HEK293 (cell line): ENCODE measurements around the gene TANK.

ENCODE experiments used
- CTCF ChIA-PET: fragments of 350-600 bp; formaldehyde crosslinking; extraction: SDS; loops from one replicate; lab custom pipeline; 2021; ENCODE audit warnings: antibody characterized with exemption; lab: Yijun Ruan, JAX
- POLR2A ChIA-PET: fragments of 300-600 bp; formaldehyde crosslinking; extraction: SDS; loops from one replicate; lab custom pipeline; 2020; ENCODE audit warnings: antibody characterized with exemption, inconsistent platforms; lab: Yijun Ruan, JAX
- H3K27ac ChIP-seq: fragments of 200-500 bp; sonication (Bioruptor generic); 2 replicates; pipeline ENCODE4 v1.5.1; 2014; ENCODE audit warnings: low read depth, low read length, control low read depth, inconsistent platforms; ENCODE audit errors: extremely low read depth
- H3K36me3 ChIP-seq, 2 experiments: fragments of 200-500 bp in 1 of 2; sonication (Bioruptor generic) in 1 of 2; 1 replicate in 1 of 2; 2 replicates in 1 of 2; pipeline ENCODE4 v1.5.1; 2014 to 2017; ENCODE audit warnings: inconsistent platforms in 2 of 2, low read length in 2 of 2; ENCODE audit not compliant: control insufficient read depth in 2 of 2, insufficient read depth in 1 of 2
- H3K4me1 ChIP-seq: fragments of 200-500 bp; sonication (Bioruptor generic); 2 replicates; pipeline ENCODE4 v1.5.1; 2014; ENCODE audit warnings: mild to moderate bottlenecking, low read length, inconsistent platforms; ENCODE audit not compliant: control insufficient read depth, insufficient read depth
- H3K4me3 ChIP-seq: 2 replicates; pipeline ENCODE4 v1.5.1; 2011; ENCODE audit warnings: low read depth, mild to moderate bottlenecking, control low read depth, low read length, moderate library complexity
- H3K9me3 ChIP-seq: fragments of 200-500 bp; sonication (Bioruptor generic); 2 replicates; pipeline ENCODE4 v1.5.1; 2014; ENCODE audit warnings: low read depth, low read length, inconsistent platforms; ENCODE audit not compliant: control insufficient read depth, insufficient read depth
- FEZF1 ChIP-seq: fragments of 450-650 bp; formaldehyde crosslinking; IDR thresholded peaks from 2 replicates; pipeline ENCODE4 v1.5.1; 2016; ENCODE audit warnings: missing biosample characterization, missing genetic modification characterization
- GLIS1 ChIP-seq: fragments of 450-650 bp; formaldehyde crosslinking; IDR thresholded peaks from 2 replicates; pipeline ENCODE4 v1.5.1; 2016; ENCODE audit warnings: missing biosample characterization, missing genetic modification characterization
- MEIS1 ChIP-seq: sonication (generic); formaldehyde crosslinking; IDR thresholded peaks from 2 replicates; pipeline ENCODE4 v1.8.1; 2022; ENCODE audit warnings: missing genetic modification reagents, mild to moderate bottlenecking, borderline replicate concordance
- TRIM28 ChIP-seq: IDR thresholded peaks from 2 replicates; pipeline ENCODE4 v1.6.1; 2011; ENCODE audit warnings: low read length, control low read depth, borderline replicate concordance
- ZBTB48 ChIP-seq: fragments of 450-650 bp; formaldehyde crosslinking; IDR thresholded peaks from 2 replicates; pipeline ENCODE4 v1.5.1; 2016; ENCODE audit warnings: missing biosample characterization, missing genetic modification characterization
- ZBTB8A ChIP-seq: fragments of 450-650 bp; formaldehyde crosslinking; IDR thresholded peaks from 2 replicates; pipeline ENCODE4 v1.5.1; 2016; ENCODE audit warnings: missing biosample characterization, missing genetic modification characterization
- ZNF140 ChIP-seq: fragments of 450-650 bp; formaldehyde crosslinking; IDR thresholded peaks from 2 replicates; pipeline ENCODE4 v1.5.1; 2016; ENCODE audit warnings: missing biosample characterization, missing genetic modification characterization
- ZNF184 ChIP-seq: fragments of 450-650 bp; IDR thresholded peaks from 2 replicates; pipeline ENCODE4 v1.5.1; 2018; ENCODE audit warnings: missing biosample characterization, mild to moderate bottlenecking, missing genetic modification characterization
- ZNF2 ChIP-seq: fragments of 450-650 bp; formaldehyde crosslinking; IDR thresholded peaks from 2 replicates; pipeline ENCODE4 v1.5.1; 2016; ENCODE audit warnings: missing biosample characterization, missing genetic modification characterization
- ZNF416 ChIP-seq: fragments of 450-650 bp; formaldehyde crosslinking; IDR thresholded peaks from 2 replicates; pipeline ENCODE4 v1.5.1; 2016; ENCODE audit warnings: missing biosample characterization, missing genetic modification characterization
- ZNF433 ChIP-seq: fragments of 450-650 bp; formaldehyde crosslinking; IDR thresholded peaks from 2 replicates; pipeline ENCODE4 v1.5.1; 2016; ENCODE audit warnings: missing biosample characterization, missing genetic modification characterization, low read depth
- ZNF514 ChIP-seq: fragments of 450-650 bp; formaldehyde crosslinking; IDR thresholded peaks from 2 replicates; pipeline ENCODE4 v1.5.1; 2016; ENCODE audit warnings: missing biosample characterization, missing genetic modification characterization
- ZNF544 ChIP-seq: fragments of 450-650 bp; formaldehyde crosslinking; IDR thresholded peaks from 2 replicates; pipeline ENCODE4 v1.5.0; 2017; ENCODE audit warnings: missing biosample characterization, missing genetic modification characterization
- ZNF768 ChIP-seq: fragments of 450-650 bp; formaldehyde crosslinking; IDR thresholded peaks from 2 replicates; pipeline ENCODE4 v1.5.1; 2018; ENCODE audit warnings: missing biosample characterization, mild to moderate bottlenecking, missing genetic modification characterization
- ZNF776 ChIP-seq: fragments of 450-650 bp; formaldehyde crosslinking; IDR thresholded peaks from 2 replicates; pipeline ENCODE4 v1.5.0; 2017; ENCODE audit warnings: missing biosample characterization, missing genetic modification characterization, borderline replicate concordance
- ZSCAN30 ChIP-seq: fragments of 450-650 bp; IDR thresholded peaks from 2 replicates; pipeline ENCODE4 v1.5.1; 2018; ENCODE audit warnings: missing biosample characterization, mild to moderate bottlenecking, missing genetic modification characterization, moderate library complexity
- TF ChIP-seq, protein P1 (sequence below): fragments of 450-650 bp; formaldehyde crosslinking; IDR thresholded peaks from 2 replicates; pipeline ENCODE4 v1.5.1; 2016; ENCODE audit warnings: missing biosample characterization, missing genetic modification characterization, borderline replicate concordance
- TF ChIP-seq, protein P2 (sequence below): fragments of 450-650 bp; formaldehyde crosslinking; IDR thresholded peaks from 2 replicates; pipeline ENCODE4 v1.5.1; 2016; ENCODE audit warnings: missing biosample characterization, missing genetic modification characterization, borderline replicate concordance
- TF ChIP-seq, protein P3 (sequence below): fragments of 450-650 bp; formaldehyde crosslinking; IDR thresholded peaks from 2 replicates; pipeline ENCODE4 v1.5.1; 2016; ENCODE audit warnings: missing biosample characterization, missing genetic modification characterization
- TF ChIP-seq, protein P4 (sequence below): fragments of 450-650 bp; formaldehyde crosslinking; IDR thresholded peaks from 2 replicates; pipeline ENCODE4 v1.5.1; 2016; ENCODE audit warnings: missing biosample characterization, missing genetic modification characterization
- TF ChIP-seq, protein P5 (sequence below): fragments of 450-650 bp; formaldehyde crosslinking; IDR thresholded peaks from 2 replicates; pipeline ENCODE4 v1.5.1; 2016; ENCODE audit warnings: missing biosample characterization, missing genetic modification characterization

Gene TANK

DNA sequence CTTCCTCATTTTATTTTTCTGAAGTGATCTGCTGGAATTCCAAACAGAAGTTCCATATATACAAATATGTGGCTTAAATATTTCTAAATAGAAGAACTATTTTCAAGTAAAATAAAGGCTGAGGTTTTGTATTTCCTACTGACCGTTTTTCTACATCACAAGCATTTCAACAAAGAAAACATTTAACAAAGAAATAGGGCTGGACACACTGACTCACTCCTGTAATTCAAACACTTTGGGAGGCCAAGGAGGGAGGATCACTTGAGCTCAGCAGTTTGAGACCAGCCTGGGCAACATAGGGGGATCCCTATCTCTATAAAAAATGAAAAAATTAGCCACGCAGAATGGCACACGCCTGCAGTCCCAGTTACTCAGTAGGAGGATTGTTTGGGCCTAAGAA, 44.6 kb downstream of the TANK start:
- Histone ChIP-seq H3K4me3 (no peak overlapping the region), H3K9me3 (no peaks in the 10 kb centered on the region), H3K36me3 (peaks cover 8 to 11% of the 10 kb centered on the region in 2 experiments), H3K4me1 (no peaks in the 10 kb centered on the region), H3K27ac (no peak overlapping the region)
- POLR2A ChIA-PET: no interaction called here
- TF ChIP-seq, protein P1, sequence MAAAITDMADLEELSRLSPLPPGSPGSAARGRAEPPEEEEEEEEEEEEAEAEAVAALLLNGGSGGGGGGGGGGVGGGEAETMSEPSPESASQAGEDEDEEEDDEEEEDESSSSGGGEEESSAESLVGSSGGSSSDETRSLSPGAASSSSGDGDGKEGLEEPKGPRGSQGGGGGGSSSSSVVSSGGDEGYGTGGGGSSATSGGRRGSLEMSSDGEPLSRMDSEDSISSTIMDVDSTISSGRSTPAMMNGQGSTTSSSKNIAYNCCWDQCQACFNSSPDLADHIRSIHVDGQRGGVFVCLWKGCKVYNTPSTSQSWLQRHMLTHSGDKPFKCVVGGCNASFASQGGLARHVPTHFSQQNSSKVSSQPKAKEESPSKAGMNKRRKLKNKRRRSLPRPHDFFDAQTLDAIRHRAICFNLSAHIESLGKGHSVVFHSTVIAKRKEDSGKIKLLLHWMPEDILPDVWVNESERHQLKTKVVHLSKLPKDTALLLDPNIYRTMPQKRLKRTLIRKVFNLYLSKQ: no peak
- TF ChIP-seq, protein P2, sequence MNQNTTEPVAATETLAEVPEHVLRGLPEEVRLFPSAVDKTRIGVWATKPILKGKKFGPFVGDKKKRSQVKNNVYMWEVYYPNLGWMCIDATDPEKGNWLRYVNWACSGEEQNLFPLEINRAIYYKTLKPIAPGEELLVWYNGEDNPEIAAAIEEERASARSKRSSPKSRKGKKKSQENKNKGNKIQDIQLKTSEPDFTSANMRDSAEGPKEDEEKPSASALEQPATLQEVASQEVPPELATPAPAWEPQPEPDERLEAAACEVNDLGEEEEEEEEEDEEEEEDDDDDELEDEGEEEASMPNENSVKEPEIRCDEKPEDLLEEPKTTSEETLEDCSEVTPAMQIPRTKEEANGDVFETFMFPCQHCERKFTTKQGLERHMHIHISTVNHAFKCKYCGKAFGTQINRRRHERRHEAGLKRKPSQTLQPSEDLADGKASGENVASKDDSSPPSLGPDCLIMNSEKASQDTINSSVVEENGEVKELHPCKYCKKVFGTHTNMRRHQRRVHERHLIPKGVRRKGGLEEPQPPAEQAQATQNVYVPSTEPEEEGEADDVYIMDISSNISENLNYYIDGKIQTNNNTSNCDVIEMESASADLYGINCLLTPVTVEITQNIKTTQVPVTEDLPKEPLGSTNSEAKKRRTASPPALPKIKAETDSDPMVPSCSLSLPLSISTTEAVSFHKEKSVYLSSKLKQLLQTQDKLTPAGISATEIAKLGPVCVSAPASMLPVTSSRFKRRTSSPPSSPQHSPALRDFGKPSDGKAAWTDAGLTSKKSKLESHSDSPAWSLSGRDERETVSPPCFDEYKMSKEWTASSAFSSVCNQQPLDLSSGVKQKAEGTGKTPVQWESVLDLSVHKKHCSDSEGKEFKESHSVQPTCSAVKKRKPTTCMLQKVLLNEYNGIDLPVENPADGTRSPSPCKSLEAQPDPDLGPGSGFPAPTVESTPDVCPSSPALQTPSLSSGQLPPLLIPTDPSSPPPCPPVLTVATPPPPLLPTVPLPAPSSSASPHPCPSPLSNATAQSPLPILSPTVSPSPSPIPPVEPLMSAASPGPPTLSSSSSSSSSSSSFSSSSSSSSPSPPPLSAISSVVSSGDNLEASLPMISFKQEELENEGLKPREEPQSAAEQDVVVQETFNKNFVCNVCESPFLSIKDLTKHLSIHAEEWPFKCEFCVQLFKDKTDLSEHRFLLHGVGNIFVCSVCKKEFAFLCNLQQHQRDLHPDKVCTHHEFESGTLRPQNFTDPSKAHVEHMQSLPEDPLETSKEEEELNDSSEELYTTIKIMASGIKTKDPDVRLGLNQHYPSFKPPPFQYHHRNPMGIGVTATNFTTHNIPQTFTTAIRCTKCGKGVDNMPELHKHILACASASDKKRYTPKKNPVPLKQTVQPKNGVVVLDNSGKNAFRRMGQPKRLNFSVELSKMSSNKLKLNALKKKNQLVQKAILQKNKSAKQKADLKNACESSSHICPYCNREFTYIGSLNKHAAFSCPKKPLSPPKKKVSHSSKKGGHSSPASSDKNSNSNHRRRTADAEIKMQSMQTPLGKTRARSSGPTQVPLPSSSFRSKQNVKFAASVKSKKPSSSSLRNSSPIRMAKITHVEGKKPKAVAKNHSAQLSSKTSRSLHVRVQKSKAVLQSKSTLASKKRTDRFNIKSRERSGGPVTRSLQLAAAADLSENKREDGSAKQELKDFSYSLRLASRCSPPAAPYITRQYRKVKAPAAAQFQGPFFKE (tag by site-specific recombination): no peak
- TF ChIP-seq ZNF184 (no peak), ZNF433 (tag by site-specific recombination) (no peak)
- CTCF ChIA-PET: no interaction called here

DNA sequence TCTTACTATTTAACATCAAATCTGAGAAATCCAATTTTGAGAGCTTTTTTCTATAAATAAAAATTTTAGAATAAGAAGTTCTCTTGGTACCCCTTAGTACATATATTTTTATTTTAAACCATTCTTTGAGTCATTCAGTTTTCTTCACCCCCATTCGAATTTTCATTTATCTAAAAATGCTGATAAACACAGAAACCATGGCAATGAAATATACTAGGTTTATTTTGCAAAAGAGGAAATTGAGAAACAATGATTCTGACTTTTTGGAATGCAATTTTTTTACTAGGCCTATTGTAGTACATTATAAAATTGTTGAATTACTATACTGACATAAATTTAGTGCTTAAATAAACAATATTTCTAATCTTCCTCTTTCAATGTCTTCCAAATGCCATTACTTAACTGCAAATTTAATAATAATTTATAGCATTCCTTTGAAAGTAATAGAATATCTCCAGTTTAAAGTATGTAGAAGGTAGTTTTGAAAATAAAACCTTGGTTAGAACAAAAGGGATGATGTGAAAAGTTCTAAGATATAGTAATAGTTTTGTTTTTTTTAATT, 46.3 kb downstream of the TANK start:
- no peak overlapping the region for H3K4me3 ChIP-seq
- POLR2A ChIA-PET: no interaction called here
- TF ChIP-seq, protein P3, sequence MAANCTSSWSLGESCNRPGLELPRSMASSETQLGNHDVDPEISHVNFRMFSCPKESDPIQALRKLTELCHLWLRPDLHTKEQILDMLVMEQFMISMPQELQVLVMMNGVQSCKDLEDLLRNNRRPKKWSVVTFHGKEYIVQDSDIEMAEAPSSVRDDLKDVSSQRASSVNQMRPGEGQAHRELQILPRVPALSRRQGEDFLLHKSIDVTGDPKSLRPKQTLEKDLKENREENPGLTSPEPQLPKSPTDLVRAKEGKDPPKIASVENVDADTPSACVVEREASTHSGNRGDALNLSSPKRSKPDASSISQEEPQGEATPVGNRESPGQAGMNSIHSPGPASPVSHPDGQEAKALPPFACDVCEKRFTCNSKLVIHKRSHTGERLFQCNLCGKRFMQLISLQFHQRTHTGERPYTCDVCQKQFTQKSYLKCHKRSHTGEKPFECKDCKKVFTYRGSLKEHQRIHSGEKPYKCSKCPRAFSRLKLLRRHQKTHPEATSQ (tag by site-specific recombination): no peak
- TF ChIP-seq, protein P4, sequence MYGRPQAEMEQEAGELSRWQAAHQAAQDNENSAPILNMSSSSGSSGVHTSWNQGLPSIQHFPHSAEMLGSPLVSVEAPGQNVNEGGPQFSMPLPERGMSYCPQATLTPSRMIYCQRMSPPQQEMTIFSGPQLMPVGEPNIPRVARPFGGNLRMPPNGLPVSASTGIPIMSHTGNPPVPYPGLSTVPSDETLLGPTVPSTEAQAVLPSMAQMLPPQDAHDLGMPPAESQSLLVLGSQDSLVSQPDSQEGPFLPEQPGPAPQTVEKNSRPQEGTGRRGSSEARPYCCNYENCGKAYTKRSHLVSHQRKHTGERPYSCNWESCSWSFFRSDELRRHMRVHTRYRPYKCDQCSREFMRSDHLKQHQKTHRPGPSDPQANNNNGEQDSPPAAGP (tag by site-specific recombination): no peak
- TF ChIP-seq ZNF2 (tag by site-specific recombination): no peak
- TF ChIP-seq ZNF416 (tag by site-specific recombination): no peak
- no peak for TF ChIP-seq ZNF544 (tag by site-specific recombination)
- no peak for TF ChIP-seq ZSCAN30 (tag by site-specific recombination)
- no peak for TF ChIP-seq ZBTB48 (tag by site-specific recombination)
- no peak for TF ChIP-seq MEIS1
- TF ChIP-seq ZNF768: no peak
- TF ChIP-seq GLIS1 (tag by site-specific recombination): no peak
- no peak for TF ChIP-seq TRIM28
- TF ChIP-seq, protein P5, sequence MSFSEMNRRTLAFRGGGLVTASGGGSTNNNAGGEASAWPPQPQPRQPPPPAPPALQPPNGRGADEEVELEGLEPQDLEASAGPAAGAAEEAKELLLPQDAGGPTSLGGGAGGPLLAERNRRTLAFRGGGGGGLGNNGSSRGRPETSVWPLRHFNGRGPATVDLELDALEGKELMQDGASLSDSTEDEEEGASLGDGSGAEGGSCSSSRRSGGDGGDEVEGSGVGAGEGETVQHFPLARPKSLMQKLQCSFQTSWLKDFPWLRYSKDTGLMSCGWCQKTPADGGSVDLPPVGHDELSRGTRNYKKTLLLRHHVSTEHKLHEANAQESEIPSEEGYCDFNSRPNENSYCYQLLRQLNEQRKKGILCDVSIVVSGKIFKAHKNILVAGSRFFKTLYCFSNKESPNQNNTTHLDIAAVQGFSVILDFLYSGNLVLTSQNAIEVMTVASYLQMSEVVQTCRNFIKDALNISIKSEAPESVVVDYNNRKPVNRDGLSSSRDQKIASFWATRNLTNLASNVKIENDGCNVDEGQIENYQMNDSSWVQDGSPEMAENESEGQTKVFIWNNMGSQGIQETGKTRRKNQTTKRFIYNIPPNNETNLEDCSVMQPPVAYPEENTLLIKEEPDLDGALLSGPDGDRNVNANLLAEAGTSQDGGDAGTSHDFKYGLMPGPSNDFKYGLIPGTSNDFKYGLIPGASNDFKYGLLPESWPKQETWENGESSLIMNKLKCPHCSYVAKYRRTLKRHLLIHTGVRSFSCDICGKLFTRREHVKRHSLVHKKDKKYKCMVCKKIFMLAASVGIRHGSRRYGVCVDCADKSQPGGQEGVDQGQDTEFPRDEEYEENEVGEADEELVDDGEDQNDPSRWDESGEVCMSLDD: no peak
- no peak for TF ChIP-seq ZNF776 (tag by site-specific recombination)
- TF ChIP-seq ZNF514 (tag by site-specific recombination): no peak
- no peak for TF ChIP-seq FEZF1 (tag by site-specific recombination)
- no peak for TF ChIP-seq ZNF140 (tag by site-specific recombination)
- TF ChIP-seq ZBTB8A (tag by site-specific recombination): no peak
- TF ChIP-seq, all 188 proteins: peak for 0
- CTCF ChIA-PET: no interaction called here
- Histone ChIP-seq H3K9me3 (no peaks in the 10 kb centered on the region), H3K27ac (no peak overlapping the region), H3K36me3 (peaks cover 8 to 11% of the 10 kb centered on the region in 2 experiments), H3K4me1 (no peaks in the 10 kb centered on the region)
